Fibroblast of lung (primary cell): ENCODE data around the gene MACROD2.

Experiments used
- EZH2 ChIP-seq: IDR thresholded peaks from 2 replicates; pipeline ENCODE4 v1.5.1; 2012; ENCODE audit warnings: low read length, control low read depth, mild to moderate bottlenecking; ENCODE audit errors: missing control alignments
- TF ChIP-seq, protein P1 (sequence below), 2 donors: IDR thresholded peaks in 1 of 2; conservative IDR thresholded peaks in 1 of 2; 1 replicate in 1 of 2; 2 replicates in 1 of 2; pipeline ENCODE4 v1.5.1; 2011 to 2012; ENCODE audit warnings: low read length in 2 of 2, control low read depth in 1 of 2, inconsistent platforms in 1 of 2, low read depth in 1 of 2, mild to moderate bottlenecking in 1 of 2

DNA sequence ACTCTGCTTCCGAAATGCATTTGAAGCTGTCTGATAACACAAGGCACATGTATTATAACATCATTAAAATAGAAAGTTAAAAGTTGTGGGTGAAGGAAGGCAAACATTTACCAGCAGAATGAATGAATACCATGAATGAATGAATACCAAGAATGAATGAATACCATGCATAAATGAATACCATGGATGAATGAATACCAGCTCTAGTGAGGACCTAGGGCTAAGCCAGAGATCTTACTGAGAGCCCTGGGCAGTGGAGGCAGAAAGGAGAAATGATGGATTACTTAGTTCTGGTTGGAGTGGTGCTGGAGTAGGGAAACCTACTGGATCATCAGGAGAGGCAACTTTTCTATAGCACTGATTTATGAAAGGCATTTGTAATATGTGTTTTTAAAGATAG lies 1579.9 kb downstream of the MACROD2 start:
- no peak for TF ChIP-seq EZH2
- TF ChIP-seq, protein P1, sequence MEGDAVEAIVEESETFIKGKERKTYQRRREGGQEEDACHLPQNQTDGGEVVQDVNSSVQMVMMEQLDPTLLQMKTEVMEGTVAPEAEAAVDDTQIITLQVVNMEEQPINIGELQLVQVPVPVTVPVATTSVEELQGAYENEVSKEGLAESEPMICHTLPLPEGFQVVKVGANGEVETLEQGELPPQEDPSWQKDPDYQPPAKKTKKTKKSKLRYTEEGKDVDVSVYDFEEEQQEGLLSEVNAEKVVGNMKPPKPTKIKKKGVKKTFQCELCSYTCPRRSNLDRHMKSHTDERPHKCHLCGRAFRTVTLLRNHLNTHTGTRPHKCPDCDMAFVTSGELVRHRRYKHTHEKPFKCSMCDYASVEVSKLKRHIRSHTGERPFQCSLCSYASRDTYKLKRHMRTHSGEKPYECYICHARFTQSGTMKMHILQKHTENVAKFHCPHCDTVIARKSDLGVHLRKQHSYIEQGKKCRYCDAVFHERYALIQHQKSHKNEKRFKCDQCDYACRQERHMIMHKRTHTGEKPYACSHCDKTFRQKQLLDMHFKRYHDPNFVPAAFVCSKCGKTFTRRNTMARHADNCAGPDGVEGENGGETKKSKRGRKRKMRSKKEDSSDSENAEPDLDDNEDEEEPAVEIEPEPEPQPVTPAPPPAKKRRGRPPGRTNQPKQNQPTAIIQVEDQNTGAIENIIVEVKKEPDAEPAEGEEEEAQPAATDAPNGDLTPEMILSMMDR (conservative IDR thresholded peaks at IDR 0.05 in 1 of 2, IDR thresholded peaks at IDR 0.05 in 1 of 2; ENCODE audit: low read depth in 1 of 2, low read length in 2 of 2) = no peak
